22Rv1 (cell line): ENCODE data around the gene PTPRJ.

Experiments used
- H3K27ac ChIP-seq: fragments of 450-650 bp; 2 replicates; pipeline ENCODE4 v1.5.1; 2017
- CTCF ChIP-seq: fragments of 450-650 bp; IDR thresholded peaks from 2 replicates; pipeline ENCODE4 v1.5.1; 2017; ENCODE audit warnings: mild to moderate bottlenecking
- ZFX ChIP-seq: fragments of 450-650 bp; IDR thresholded peaks from 2 replicates; pipeline ENCODE4 v1.6.1; 2017; ENCODE audit warnings: antibody characterized with exemption, borderline replicate concordance

The PTPRJ gene

GRCh38 chr11:48045536-48045935 is 65.2 kb downstream of the PTPRJ start:
- TF ChIP-seq CTCF (no peak), ZFX (no peak)
- no peak overlapping the region for H3K27ac ChIP-seq

- no peak for TF ChIP-seq ZFX
- TF ChIP-seq CTCF: no peak
- peak overlapping the region; percentile 71 for H3K27ac ChIP-seq
Observed at GRCh38 chr11:48047616-48048015, 67.3 kb downstream of the PTPRJ start.

GRCh38 chr11:48049036-48049435 is 68.7 kb downstream of the PTPRJ start:
- TF ChIP-seq ZFX: no peak
- TF ChIP-seq CTCF: no peak
- H3K27ac ChIP-seq: peak overlapping the region; percentile 71

- H3K27ac ChIP-seq: peak overlapping the region; percentile 71
- TF ChIP-seq CTCF: no peak
- TF ChIP-seq ZFX: no peak
Observed at GRCh38 chr11:48050304-48050703, 69.9 kb downstream of the PTPRJ start.

GRCh38 chr11:48051217-48051830 is 71.0 kb downstream of the PTPRJ start:
- TF ChIP-seq ZFX: no peak
- no peak for TF ChIP-seq CTCF
- H3K27ac ChIP-seq: peak overlapping the region; percentile 71

- TF ChIP-seq CTCF (no peak), ZFX (no peak)
- peak overlapping the region; percentile 71 for H3K27ac ChIP-seq
Observed at GRCh38 chr11:48052183-48053044, 72.1 kb downstream of the PTPRJ start.

- peak overlapping the region; percentile 99 for H3K27ac ChIP-seq
- TF ChIP-seq CTCF (no peak), ZFX (no peak)
Observed at GRCh38 chr11:48054994-48055291, 74.6 kb downstream of the PTPRJ start.
